ENCODE data around the gene PRPF19. TPM values are rescaled to one million over a fixed set of nuclear protein-coding genes. Genes with fewer than 3 reads are reported as not detected.

PRPF19 gene
- total and polyA plus RNA-seq, 2 experiments from 2014 or later, result 17.0 to 58.8 TPM

GRCh38 chr11:60879104-60879503 lies 27.3 kb downstream of the PRPF19 start:
- peaks cover 7% of the 10 kb centered on the region for H3K4me1 ChIP-seq (ENCODE audit: low read depth)
- H3K27me3 ChIP-seq, result no peaks in the 10 kb centered on the region
- no peaks in the 10 kb centered on the region for H3K9me3 ChIP-seq (ENCODE audit: low read depth)
- TF ChIP-seq CTCF (IDR thresholded peaks at IDR 0.05; ENCODE audit: low read depth, low read length), result no peak
- no peak for DNase-seq (ENCODE audit: low read depth in 1 of 2, low spot score in 1 of 2)
- H3K27ac ChIP-seq, result no peak overlapping the region
- H3K4me3 ChIP-seq, result no peak overlapping the region
- no peaks in the 10 kb centered on the region for H3K36me3 ChIP-seq

DNA sequence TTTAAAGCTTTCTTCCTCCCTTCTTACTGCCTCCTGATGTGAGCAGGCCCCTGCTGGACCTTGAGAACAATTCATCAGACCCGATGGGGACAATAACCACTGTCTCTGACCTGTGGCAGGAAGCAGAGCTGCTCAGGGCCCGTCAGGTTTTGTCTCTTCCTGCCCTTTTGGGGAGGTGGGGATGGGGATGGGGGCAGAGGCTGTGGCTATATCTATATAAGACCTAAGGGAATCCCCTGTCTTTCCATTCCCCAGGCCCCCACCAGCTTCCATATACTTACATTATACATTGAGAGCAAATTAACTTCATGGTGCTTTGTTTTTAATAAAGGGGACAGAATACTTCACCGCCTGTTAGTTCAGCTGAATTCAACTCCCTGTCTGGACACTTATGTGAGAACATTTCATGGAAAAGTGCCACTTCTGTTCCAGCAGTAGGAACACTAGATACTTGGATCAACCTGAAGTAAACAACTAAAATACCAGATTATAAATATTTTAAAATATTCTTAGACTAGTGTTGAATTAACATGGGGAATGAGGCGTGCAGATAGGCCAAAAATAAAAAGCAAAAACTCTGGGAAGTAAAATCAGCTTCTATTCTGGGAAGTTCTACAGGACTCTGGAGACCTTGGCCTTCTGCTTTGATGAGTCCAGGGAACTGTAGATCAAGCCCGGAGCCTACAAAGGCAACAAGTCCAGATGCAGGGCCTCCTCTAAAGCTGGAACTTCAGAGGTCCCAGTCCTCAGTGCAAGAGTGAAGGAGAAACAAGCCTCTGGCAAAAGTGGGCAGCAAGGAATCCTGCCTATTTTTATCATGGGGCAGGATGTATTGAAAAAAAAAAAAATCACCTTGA lies 27.9 kb downstream of the PRPF19 start:
- TF ChIP-seq CTCF (IDR thresholded peaks at IDR 0.05; ENCODE audit: low read depth, low read length), result no peak
- Histone ChIP-seq H3K27ac (no peak overlapping the region), H3K36me3 (no peaks in the 10 kb centered on the region), H3K9me3 (ENCODE audit: low read depth) (no peaks in the 10 kb centered on the region), H3K27me3 (no peaks in the 10 kb centered on the region), H3K4me1 (ENCODE audit: low read depth) (peaks cover 7% of the 10 kb centered on the region), H3K4me3 (no peak overlapping the region)
- no peak for DNase-seq (ENCODE audit: low read depth in 1 of 2, low spot score in 1 of 2)

- H3K9me3 ChIP-seq (ENCODE audit: low read depth), result no peaks in the 10 kb centered on the region
- H3K27me3 ChIP-seq, result no peaks in the 10 kb centered on the region
- H3K27ac ChIP-seq, result no peak overlapping the region
- no peak for TF ChIP-seq CTCF (IDR thresholded peaks at IDR 0.05; ENCODE audit: low read depth, low read length)
- DNase-seq (ENCODE audit: low read depth in 1 of 2, low spot score in 1 of 2), result no peak
- no peak overlapping the region for H3K4me3 ChIP-seq
- no peaks in the 10 kb centered on the region for H3K36me3 ChIP-seq
- H3K4me1 ChIP-seq (ENCODE audit: low read depth), result peaks cover 6% of the 10 kb centered on the region
Measured at GRCh38 chr11:60876168-60876485, 30.3 kb downstream of the PRPF19 start.

DNA sequence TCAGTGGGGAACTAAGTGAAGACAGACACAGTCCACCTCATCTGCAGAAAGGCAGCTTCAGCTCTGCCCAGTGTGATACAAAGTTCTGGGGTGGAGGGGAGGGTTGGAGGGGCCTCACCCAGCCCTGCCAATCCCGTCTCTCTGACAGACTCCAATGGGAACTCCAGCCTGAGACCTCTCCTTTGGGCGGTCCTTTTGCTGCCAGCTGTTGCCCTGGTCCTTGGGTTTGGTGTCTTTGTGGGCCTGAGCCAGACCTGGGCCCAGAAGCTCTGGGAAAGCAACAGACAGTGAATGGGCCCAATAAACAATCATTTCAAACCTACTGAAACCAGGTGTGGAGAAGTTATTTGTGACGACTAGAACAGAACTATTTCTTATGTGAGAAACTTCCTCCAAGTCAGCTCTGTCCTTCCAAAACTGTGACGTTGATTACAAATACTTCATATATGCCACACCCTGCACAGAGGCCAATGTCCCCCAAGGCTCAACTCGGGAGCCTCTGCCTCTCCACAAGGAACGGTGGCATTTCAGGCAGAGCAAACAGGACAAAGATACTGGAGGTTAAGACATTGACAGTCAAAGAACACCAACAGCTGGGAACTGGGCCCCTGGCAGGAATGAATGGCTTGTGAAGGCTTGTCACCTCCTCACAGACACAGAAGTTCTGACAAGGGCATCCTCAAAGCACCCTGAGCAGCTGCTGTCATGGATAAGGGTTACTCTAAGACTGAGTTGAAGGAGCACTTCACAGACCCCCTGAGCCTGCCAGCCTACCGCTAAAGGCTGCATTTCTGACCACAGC lies 30.8 kb downstream of the PRPF19 start:
- no peaks in the 10 kb centered on the region for H3K9me3 ChIP-seq (ENCODE audit: low read depth)
- H3K27ac ChIP-seq, result no peak overlapping the region
- no peak for TF ChIP-seq CTCF (IDR thresholded peaks at IDR 0.05; ENCODE audit: low read depth, low read length)
- no peak for DNase-seq (ENCODE audit: low read depth in 1 of 2, low spot score in 1 of 2)
- no peaks in the 10 kb centered on the region for H3K27me3 ChIP-seq
- no peaks in the 10 kb centered on the region for H3K36me3 ChIP-seq
- peaks cover under 1% of the 10 kb centered on the region for H3K4me1 ChIP-seq (ENCODE audit: low read depth)
- H3K4me3 ChIP-seq, result no peak overlapping the region

DNA sequence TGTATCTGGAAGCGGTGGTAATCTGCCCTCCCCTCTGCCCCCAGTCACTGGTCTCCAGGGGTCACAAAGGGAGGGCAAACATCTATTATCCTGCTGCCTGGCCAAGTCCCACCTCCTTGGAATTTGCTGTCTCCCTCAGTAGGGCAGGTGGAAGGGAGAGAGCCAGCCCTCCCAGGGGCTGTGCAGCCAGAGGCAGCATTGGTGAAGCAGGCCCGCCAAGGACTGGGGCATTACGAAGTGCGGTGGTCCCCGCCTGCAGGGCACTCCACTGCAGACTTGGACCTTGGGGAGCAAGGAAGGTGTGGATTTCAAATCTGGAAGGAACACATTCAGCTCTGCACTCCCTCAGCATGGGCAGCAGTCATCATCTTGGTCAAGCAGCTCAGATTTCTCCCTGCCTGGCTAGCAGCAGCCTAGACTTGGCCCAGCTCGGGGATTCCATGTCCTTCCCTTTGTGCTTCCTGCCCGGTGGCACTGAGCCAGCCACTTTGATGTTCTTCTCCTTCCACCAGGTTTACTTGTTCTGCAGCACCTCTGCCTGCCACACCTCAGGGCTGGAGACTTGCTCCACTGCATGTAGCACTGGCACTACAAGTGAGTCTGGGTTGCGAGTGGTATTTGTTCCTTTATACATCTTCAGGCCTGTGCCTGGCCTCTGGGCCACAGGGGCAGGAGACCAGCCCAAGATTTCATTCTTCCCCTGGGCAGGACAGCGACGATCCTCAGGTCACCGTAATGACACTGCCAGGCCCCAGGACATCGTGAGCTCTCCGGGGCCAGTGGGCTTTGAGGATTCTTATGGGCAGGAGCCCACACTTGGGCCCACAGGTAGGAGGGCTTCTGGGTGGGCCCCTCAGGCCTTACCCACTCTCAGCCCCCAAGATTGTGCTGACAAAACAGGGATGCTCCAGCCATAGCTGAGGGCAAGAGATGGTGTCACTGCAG lies 31.7 kb downstream of the PRPF19 start:
- no peak for TF ChIP-seq CTCF (IDR thresholded peaks at IDR 0.05; ENCODE audit: low read depth, low read length)
- no peak for DNase-seq (ENCODE audit: low read depth in 1 of 2, low spot score in 1 of 2)
- Histone ChIP-seq H3K9me3 (ENCODE audit: low read depth) (no peaks in the 10 kb centered on the region), H3K4me3 (no peak overlapping the region), H3K27ac (no peak overlapping the region), H3K27me3 (no peaks in the 10 kb centered on the region), H3K36me3 (no peaks in the 10 kb centered on the region), H3K4me1 (ENCODE audit: low read depth) (no peaks in the 10 kb centered on the region)
